Measurements from ENCODE around the gene MEI1.

DNA sequence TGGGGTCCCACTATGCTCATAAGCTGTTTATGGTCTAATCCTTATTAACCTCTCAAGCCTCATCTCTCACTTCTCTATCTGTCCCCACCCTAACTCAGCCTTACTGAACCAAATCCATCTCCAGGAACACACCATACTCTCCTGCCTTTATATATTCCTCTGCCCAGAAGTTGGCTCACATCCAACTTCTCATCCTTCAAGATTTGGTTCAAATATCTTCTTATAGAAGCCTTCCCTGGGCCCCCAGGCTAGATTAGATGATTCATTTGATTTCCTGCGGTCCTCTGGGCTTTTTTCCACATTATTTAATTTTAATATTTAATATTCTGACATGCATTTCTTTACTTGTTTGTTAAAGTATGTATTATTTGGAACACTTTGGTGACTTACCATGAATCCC, 23.2 kb downstream of the MEI1 start:
- TF ChIP-seq, protein P1, sequence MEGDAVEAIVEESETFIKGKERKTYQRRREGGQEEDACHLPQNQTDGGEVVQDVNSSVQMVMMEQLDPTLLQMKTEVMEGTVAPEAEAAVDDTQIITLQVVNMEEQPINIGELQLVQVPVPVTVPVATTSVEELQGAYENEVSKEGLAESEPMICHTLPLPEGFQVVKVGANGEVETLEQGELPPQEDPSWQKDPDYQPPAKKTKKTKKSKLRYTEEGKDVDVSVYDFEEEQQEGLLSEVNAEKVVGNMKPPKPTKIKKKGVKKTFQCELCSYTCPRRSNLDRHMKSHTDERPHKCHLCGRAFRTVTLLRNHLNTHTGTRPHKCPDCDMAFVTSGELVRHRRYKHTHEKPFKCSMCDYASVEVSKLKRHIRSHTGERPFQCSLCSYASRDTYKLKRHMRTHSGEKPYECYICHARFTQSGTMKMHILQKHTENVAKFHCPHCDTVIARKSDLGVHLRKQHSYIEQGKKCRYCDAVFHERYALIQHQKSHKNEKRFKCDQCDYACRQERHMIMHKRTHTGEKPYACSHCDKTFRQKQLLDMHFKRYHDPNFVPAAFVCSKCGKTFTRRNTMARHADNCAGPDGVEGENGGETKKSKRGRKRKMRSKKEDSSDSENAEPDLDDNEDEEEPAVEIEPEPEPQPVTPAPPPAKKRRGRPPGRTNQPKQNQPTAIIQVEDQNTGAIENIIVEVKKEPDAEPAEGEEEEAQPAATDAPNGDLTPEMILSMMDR (IDR thresholded peaks at IDR 0.05): no peak
- TF ChIP-seq POLR2A (IDR thresholded peaks at IDR 0.05): no peak

All from testis (tissue), 2 donors.